ENCODE results near the gene KCNJ4. TPM values are rescaled to one million over a fixed set of nuclear protein-coding genes. Genes with fewer than 3 reads are reported as not detected.
"Not testable (repeated sequence)": the region's sequence is repeated elsewhere in the genome, so short reads cannot be mapped to it uniquely, and the experiment has no call there.

Gene KCNJ4
- total RNA-seq, 1 donor: not detected

DNA sequence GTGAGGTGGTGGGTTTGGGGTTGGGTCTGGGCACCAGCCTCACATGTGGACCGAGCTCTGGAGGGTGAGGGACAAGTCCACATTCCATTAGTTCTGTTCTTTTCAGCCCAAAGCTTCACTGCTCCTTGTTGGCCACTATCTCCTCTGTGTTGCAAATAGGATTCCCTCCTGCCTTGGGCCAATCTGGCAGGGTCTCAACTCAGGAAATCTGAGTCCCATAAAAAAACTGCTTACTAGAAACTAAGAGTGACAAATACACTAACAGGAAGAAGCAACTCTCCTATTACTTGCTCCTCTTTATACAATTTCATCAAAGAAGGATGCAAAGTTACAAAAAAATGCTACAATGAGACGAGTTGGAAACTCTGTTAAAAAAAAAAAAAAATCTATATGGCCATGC, 71.6 kb downstream of the KCNJ4 start:
- H3K9me3 ChIP-seq (ENCODE audit: low read depth, low read length): no peaks in the 10 kb centered on the region
- no peaks in the 10 kb centered on the region for H3K4me1 ChIP-seq (ENCODE audit: insufficient read depth, low read length)
- no peak overlapping the region for H3K4me3 ChIP-seq (ENCODE audit: low read length)
- no peaks in the 10 kb centered on the region for H3K27me3 ChIP-seq (ENCODE audit: insufficient read depth, low read length)

DNA sequence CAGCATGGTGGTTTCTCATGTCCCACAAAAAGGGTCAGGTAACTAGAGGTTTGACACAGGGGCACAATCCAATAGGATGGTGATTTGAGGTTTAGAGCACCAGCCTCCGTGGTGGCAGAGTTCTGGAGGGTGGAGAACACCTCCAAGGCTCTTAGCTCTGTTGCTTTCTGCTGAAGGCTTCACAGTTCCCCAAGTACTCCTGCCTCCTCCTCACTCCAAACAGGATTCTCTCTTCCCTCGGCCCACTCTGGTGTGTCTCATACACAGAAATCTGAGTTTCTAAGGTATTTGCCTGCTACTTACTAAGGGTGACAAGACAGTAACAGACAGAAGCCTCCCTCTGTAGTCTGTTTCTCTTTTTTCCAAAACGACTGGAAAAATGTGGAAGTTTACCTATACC, 73.6 kb downstream of the KCNJ4 start:
- H3K4me1 ChIP-seq (ENCODE audit: insufficient read depth, low read length); H3K9me3 ChIP-seq (ENCODE audit: low read depth, low read length); H3K4me3 ChIP-seq (ENCODE audit: low read length); H3K27me3 ChIP-seq (ENCODE audit: insufficient read depth, low read length): not testable (repeated sequence)

Other genes starting within 250 kb of the KCNJ4 start
- gene TMEM184B, start 182.2 kb downstream of the KCNJ4 start, total RNA-seq: 14.3 TPM
- gene CSNK1E, start 137.8 kb downstream of the KCNJ4 start, total RNA-seq: 69.1 TPM
- gene KDELR3, start 12.9 kb upstream of the KCNJ4 start, total RNA-seq: not detected
- gene DDX17, start 51.1 kb upstream of the KCNJ4 start, total RNA-seq: 576 TPM
- gene DMC1, start 115.0 kb upstream of the KCNJ4 start, total RNA-seq: 1.4 TPM
- gene FAM227A, start 201.2 kb upstream of the KCNJ4 start, total RNA-seq: not detected
- gene CBY1, start 201.4 kb upstream of the KCNJ4 start, total RNA-seq: 1.4 TPM
- gene TOMM22, start 226.8 kb upstream of the KCNJ4 start, total RNA-seq: 50.8 TPM
- gene JOSD1, start 245.7 kb upstream of the KCNJ4 start, total RNA-seq: 187 TPM

All from mononuclear cell (primary cell).